SK-N-SH treated with all-trans-retinoic acid at 6 μM for 48 hours (cell line): Measurements from ENCODE around the gene B4GALT1.

Experiments used
- ESRRG ChIP-seq: fragments of 250-450 bp; sonication (Bioruptor Pico); IDR thresholded peaks from 2 replicates; pipeline ENCODE4 v1.6.1; 2021; ENCODE audit warnings: mild to moderate bottlenecking
- PATZ1 ChIP-seq: fragments of 250-450 bp; sonication (Bioruptor Pico); IDR thresholded peaks from 2 replicates; pipeline ENCODE4 v1.8.0; 2020; ENCODE audit warnings: mild to moderate bottlenecking, moderate library complexity, borderline replicate concordance
- POU6F1 ChIP-seq: fragments of 250-450 bp; sonication (Bioruptor Pico); IDR thresholded peaks from 2 replicates; pipeline ENCODE4 v1.8.0; 2021; ENCODE audit warnings: low read depth, mild to moderate bottlenecking, moderate library complexity, borderline replicate concordance
- PPARA ChIP-seq: fragments of 250-450 bp; sonication (Bioruptor Pico); IDR thresholded peaks from 2 replicates; pipeline ENCODE4 v1.5.0; 2020; ENCODE audit warnings: mild to moderate bottlenecking, borderline replicate concordance
- TOX ChIP-seq: fragments of 250-450 bp; sonication (Bioruptor Pico); IDR thresholded peaks from 2 replicates; pipeline ENCODE4 v1.8.0; 2021; ENCODE audit warnings: mild to moderate bottlenecking, moderate library complexity, borderline replicate concordance
- ZNF70 ChIP-seq: fragments of 450-650 bp; formaldehyde crosslinking; IDR thresholded peaks from 2 replicates; pipeline ENCODE4 v1.5.0; 2020; ENCODE audit warnings: mild to moderate bottlenecking, moderate library complexity

GRCh38 chr9:33120620-33121019 lies 46.5 kb downstream of the B4GALT1 start:
- TF ChIP-seq PATZ1 (no peak), ZNF70 (CRISPR knock-in tag) (no peak), TOX (CRISPR knock-in tag) (no peak), POU6F1 (CRISPR knock-in tag) (no peak), PPARA (CRISPR knock-in tag) (no peak), ESRRG (no peak)
